ENCODE results near the gene TSPAN3. TPM values are rescaled to one million over a fixed set of nuclear protein-coding genes. Genes with fewer than 3 reads are reported as not detected.

TSPAN3 gene
- total and polyA plus RNA-seq, 2 donors (not counting 3 experiments of a cell fraction or from before 2014, with no cell fraction given) = 215 to 606 TPM

DNA sequence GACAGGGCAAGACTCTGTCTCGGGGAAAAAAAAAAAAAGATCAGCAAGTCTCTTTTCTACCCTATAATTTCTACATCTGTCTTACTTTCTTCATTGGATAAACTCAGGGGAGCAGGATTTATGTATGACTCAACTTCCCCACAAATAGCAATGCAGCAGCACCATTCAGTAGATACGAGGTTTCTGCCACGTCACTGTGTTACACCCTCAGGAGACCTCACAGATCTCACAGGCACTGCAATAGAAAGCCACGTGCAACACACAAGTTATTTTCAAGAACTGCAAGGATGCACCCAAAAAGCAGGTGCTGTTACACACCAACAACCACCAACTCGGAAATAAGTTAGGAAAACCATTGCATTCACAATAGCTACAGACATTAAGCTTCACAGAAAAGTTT is 30.2 kb downstream of the TSPAN3 start:
- Histone ChIP-seq H3K27ac (ENCODE audit: insufficient read depth, low read depth, low read length) (no peak overlapping the region), H3K9me3 (replicated peaks; ENCODE audit: control insufficient read depth, insufficient read depth, low read length) (no peaks in the 10 kb centered on the region), H4K20me1 (replicated peaks; ENCODE audit: control insufficient read depth, extremely low read depth, insufficient read depth, low read length) (no peaks in the 10 kb centered on the region), H3K4me2 (ENCODE audit: insufficient read depth, low read length) (no peak overlapping the region), H3K27me3 (ENCODE audit: control insufficient read depth in 2 of 2, insufficient read depth in 2 of 2, low read length in 2 of 2) (no peaks in the 10 kb centered on the region), H3K4me3 (replicated peaks in 1 of 3; ENCODE audit: insufficient read depth in 1 of 3, low read depth in 1 of 3, low read length in 3 of 3) (no peak overlapping the region), H3K79me2 (ENCODE audit: control insufficient read depth, insufficient read depth, low read length) (no peaks in the 10 kb centered on the region), H2AFZ (ENCODE audit: low read depth, low read length) (no peak overlapping the region), H3K36me3 (ENCODE audit: control insufficient read depth in 2 of 2, extremely low read depth in 1 of 2, insufficient read depth in 2 of 2, low read length in 2 of 2) (peaks cover 0 to 15% of the 10 kb centered on the region in 2 experiments), H3K4me1 (ENCODE audit: control insufficient read depth, extremely low read depth, insufficient read depth, low read length) (no peaks in the 10 kb centered on the region), H3K9ac (replicated peaks; ENCODE audit: extremely low read depth, insufficient read depth, low read length) (no peak overlapping the region), H3K9me1 (replicated peaks; ENCODE audit: control insufficient read depth, extremely low read depth, insufficient read depth, low read length) (no peaks in the 10 kb centered on the region)
- TF ChIP-seq POLR2A (IDR thresholded peaks at IDR 0.05; ENCODE audit: low read depth, low read length) (no peak), JUN (IDR thresholded peaks at IDR 0.05; ENCODE audit: borderline replicate concordance, insufficient read depth, insufficient read length, low read depth) (no peak), POLR2AphosphoS5 (IDR thresholded peaks at IDR 0.05; ENCODE audit: insufficient read depth, low read depth, low read length) (no peak)
- POLR2A ChIA-PET = no interaction called here
- DNase-seq (ENCODE audit: low read depth, low spot score) (peak; percentile 36), FAIRE-seq (peak; percentile 35)
- dilution Hi-C loops (cut with MboI; ENCODE audit: extremely low pct_ligation_motif_present, low sequenced_read_pairs) (no loop called here), intact Hi-C loops (cut with micrococcal nuclease) (loop anchor here (2.0 kb wide), 1 partner anchor 26 kb away; no protein-coding TSS in a partner anchor)
- CTCF ChIA-PET = interaction anchor here (2.2 kb wide), 1 partner anchor 20 kb away, joined by 6 read pairs; no protein-coding TSS in a partner anchor
- BruUV-seq (replicated peaks) = no TSS peak

DNA sequence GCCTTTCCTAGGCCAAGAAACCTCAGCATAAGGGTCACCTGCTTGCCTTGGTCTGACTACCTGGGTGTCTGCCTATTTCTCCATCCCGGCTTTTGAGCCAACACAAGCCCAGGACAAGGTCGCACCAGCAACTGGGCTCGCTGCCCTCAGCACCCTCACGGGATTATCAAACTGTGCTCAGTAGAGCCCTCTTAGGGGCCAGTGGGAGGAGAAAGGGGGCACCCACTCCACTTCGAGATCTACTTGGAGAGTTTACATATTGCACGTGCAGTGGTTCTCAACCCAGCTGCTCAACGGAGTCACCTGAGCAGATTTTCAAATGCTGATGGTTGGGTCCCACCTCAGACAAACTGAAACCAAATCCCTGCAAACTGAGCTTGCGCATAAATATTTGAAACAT is 31.1 kb downstream of the TSPAN3 start:
- no peaks in the 10 kb centered on the region for H3K79me2 ChIP-seq (ENCODE audit: control insufficient read depth, insufficient read depth, low read length)
- no TSS peak for BruUV-seq (replicated peaks)
- no peaks in the 10 kb centered on the region for H3K4me1 ChIP-seq (ENCODE audit: control insufficient read depth, extremely low read depth, insufficient read depth, low read length)
- H3K4me3 ChIP-seq (replicated peaks in 1 of 3; ENCODE audit: insufficient read depth in 1 of 3, low read depth in 1 of 3, low read length in 3 of 3) = no peak overlapping the region
- H4K20me1 ChIP-seq (replicated peaks; ENCODE audit: control insufficient read depth, extremely low read depth, insufficient read depth, low read length) = no peaks in the 10 kb centered on the region
- H3K9ac ChIP-seq (replicated peaks; ENCODE audit: extremely low read depth, insufficient read depth, low read length) = no peak overlapping the region
- no peak overlapping the region for H2AFZ ChIP-seq (ENCODE audit: low read depth, low read length)
- no peaks in the 10 kb centered on the region for H3K27me3 ChIP-seq (ENCODE audit: control insufficient read depth in 2 of 2, insufficient read depth in 2 of 2, low read length in 2 of 2)
- POLR2A ChIA-PET = no interaction called here
- peaks cover 0 to 15% of the 10 kb centered on the region in 2 experiments for H3K36me3 ChIP-seq (ENCODE audit: control insufficient read depth in 2 of 2, extremely low read depth in 1 of 2, insufficient read depth in 2 of 2, low read length in 2 of 2)
- H3K27ac ChIP-seq (ENCODE audit: insufficient read depth, low read depth, low read length) = no peak overlapping the region
- no peak for TF ChIP-seq GATA2 (IDR thresholded peaks at IDR 0.05; ENCODE audit: insufficient read depth, insufficient read length, low read depth, low read length)
- TF ChIP-seq MYC (IDR thresholded peaks at IDR 0.05; ENCODE audit: low read depth, low read length) = no peak
- TF ChIP-seq POLR2A (IDR thresholded peaks at IDR 0.05; ENCODE audit: low read depth, low read length) = no peak
- TF ChIP-seq FOS (IDR thresholded peaks at IDR 0.05; ENCODE audit: borderline replicate concordance, insufficient read depth, low read length) = no peak
- no peak for TF ChIP-seq JUN (IDR thresholded peaks at IDR 0.05; ENCODE audit: borderline replicate concordance, insufficient read depth, insufficient read length, low read depth)
- no peak for TF ChIP-seq POLR2AphosphoS5 (IDR thresholded peaks at IDR 0.05; ENCODE audit: insufficient read depth, low read depth, low read length)
- no peak for TF ChIP-seq EZH2 (IDR thresholded peaks at IDR 0.05; ENCODE audit: borderline replicate concordance, low read depth, low read length, severe bottlenecking)
- TF ChIP-seq, protein P1, sequence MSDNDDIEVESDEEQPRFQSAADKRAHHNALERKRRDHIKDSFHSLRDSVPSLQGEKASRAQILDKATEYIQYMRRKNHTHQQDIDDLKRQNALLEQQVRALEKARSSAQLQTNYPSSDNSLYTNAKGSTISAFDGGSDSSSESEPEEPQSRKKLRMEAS (IDR thresholded peaks at IDR 0.05; ENCODE audit: insufficient read depth, insufficient read length) = no peak
- TF ChIP-seq, protein P2, sequence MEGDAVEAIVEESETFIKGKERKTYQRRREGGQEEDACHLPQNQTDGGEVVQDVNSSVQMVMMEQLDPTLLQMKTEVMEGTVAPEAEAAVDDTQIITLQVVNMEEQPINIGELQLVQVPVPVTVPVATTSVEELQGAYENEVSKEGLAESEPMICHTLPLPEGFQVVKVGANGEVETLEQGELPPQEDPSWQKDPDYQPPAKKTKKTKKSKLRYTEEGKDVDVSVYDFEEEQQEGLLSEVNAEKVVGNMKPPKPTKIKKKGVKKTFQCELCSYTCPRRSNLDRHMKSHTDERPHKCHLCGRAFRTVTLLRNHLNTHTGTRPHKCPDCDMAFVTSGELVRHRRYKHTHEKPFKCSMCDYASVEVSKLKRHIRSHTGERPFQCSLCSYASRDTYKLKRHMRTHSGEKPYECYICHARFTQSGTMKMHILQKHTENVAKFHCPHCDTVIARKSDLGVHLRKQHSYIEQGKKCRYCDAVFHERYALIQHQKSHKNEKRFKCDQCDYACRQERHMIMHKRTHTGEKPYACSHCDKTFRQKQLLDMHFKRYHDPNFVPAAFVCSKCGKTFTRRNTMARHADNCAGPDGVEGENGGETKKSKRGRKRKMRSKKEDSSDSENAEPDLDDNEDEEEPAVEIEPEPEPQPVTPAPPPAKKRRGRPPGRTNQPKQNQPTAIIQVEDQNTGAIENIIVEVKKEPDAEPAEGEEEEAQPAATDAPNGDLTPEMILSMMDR (IDR thresholded peaks at IDR 0.05; ENCODE audit: extremely low read depth in 1 of 2, insufficient read depth in 1 of 2, low read depth in 1 of 2, low read length in 2 of 2) = no peak
- H3K4me2 ChIP-seq (ENCODE audit: insufficient read depth, low read length) = no peak overlapping the region
- FAIRE-seq = no peak
- intact Hi-C loops (cut with micrococcal nuclease) (loop anchor here (2.0 kb wide), 1 partner anchor 27 kb away; no protein-coding TSS in a partner anchor), dilution Hi-C loops (cut with MboI; ENCODE audit: extremely low pct_ligation_motif_present, low sequenced_read_pairs) (no loop called here)
- no peak for DNase-seq (ENCODE audit: low read depth, low spot score)
- H3K9me3 ChIP-seq (replicated peaks; ENCODE audit: control insufficient read depth, insufficient read depth, low read length) = no peaks in the 10 kb centered on the region
- H3K9me1 ChIP-seq (replicated peaks; ENCODE audit: control insufficient read depth, extremely low read depth, insufficient read depth, low read length) = no peaks in the 10 kb centered on the region
- CTCF ChIA-PET = interaction anchor here (2.2 kb wide), 1 partner anchor 21 kb away, joined by 6 read pairs; no protein-coding TSS in a partner anchor

Measured in endothelial cell of umbilical vein (primary cell).